Gastroesophageal sphincter (tissue), 4 donors: ENCODE results near the gene REG3A. TPM values are rescaled to one million over a fixed set of nuclear protein-coding genes. Genes with fewer than 3 reads are reported as not detected.

ENCODE experiments used
- ATAC-seq: fragments of 150-250 bp; one replicate; pipeline ENCODE4 v1.9.1; 2016; ENCODE audit warnings: mild to moderate bottlenecking, moderate library complexity
- H3K27ac ChIP-seq, 4 donors: fragments of 200-600 bp; sonication (generic) in 3 of 4; 1 replicate in 3 of 4; 2 replicates in 1 of 4; pipeline ENCODE4 v1.5.1; 2016 to 2019
- H3K27me3 ChIP-seq: fragments of 200-600 bp; sonication (generic); one replicate; pipeline ENCODE4 v1.5.1; 2019
- H3K36me3 ChIP-seq, 2 donors: fragments of 200-600 bp; sonication (generic); one replicate each; pipeline ENCODE4 v1.5.1; 2019; ENCODE audit warnings: control low read depth in 1 of 2
- H3K4me1 ChIP-seq, 3 donors: fragments of 200-600 bp; sonication (generic); 1 replicate in 2 of 3; 2 replicates in 1 of 3; pipeline ENCODE4 v1.5.1; 2016 to 2019; ENCODE audit warnings: control low read depth in 2 of 3
- H3K4me3 ChIP-seq, 2 donors: fragments of 200-600 bp; sonication (generic); one replicate each; pipeline ENCODE4 v1.5.1; 2019; ENCODE audit warnings: mild to moderate bottlenecking in 1 of 2, moderate library complexity in 1 of 2
- H3K9me3 ChIP-seq, 3 donors: fragments of 200-600 bp; sonication (generic); one replicate each; pipeline ENCODE4 v1.5.1; 2017 to 2019; ENCODE audit warnings: control low read depth in 2 of 3
- CTCF ChIP-seq, 4 experiments: fragments of 200-600 bp in 2 of 4; fragments of 450-650 bp in 2 of 4; sonication (generic) in 1 of 4; IDR thresholded peaks; one replicate each; pipeline ENCODE4 v1.5.1; 2017 to 2019; ENCODE audit warnings: antibody characterized with exemption in 4 of 4, mild to moderate bottlenecking in 2 of 4, moderate library complexity in 2 of 4
- EP300 ChIP-seq: sonication (generic); formaldehyde crosslinking; IDR thresholded peaks from one replicate; pipeline ENCODE4 v1.6.1; 2017; ENCODE audit warnings: antibody characterized with exemption, mild to moderate bottlenecking
- POLR2A ChIP-seq, 2 donors: fragments of 450-650 bp; IDR thresholded peaks; one replicate each; pipeline ENCODE4 v1.6.1; 2017; ENCODE audit warnings: antibody characterized with exemption in 2 of 2, mild to moderate bottlenecking in 2 of 2, moderate library complexity in 1 of 2
- POLR2AphosphoS5 ChIP-seq: sonication (generic); formaldehyde crosslinking; IDR thresholded peaks from one replicate; pipeline ENCODE4 v1.6.1; 2017; ENCODE audit warnings: antibody characterized with exemption
- WGBS, 2 donors: methylation state at CpG; one replicate each; pipeline ENCODE4 v1.1.5; 2018; ENCODE audit warnings: low coverage in 1 of 2; 5-methylcytosine and 5-hydroxymethylcytosine counted together
- total RNA-seq, 4 donors: library from RNA; depleted of rRNA; stranded (reverse); fragments of >200 nt; gene quantifications; one replicate each; pipeline ENCODE4 v1.1.0, GENCODE V29; 2016

REG3A gene
- total RNA-seq, 4 donors from 2014 or later, result not detected

DNA sequence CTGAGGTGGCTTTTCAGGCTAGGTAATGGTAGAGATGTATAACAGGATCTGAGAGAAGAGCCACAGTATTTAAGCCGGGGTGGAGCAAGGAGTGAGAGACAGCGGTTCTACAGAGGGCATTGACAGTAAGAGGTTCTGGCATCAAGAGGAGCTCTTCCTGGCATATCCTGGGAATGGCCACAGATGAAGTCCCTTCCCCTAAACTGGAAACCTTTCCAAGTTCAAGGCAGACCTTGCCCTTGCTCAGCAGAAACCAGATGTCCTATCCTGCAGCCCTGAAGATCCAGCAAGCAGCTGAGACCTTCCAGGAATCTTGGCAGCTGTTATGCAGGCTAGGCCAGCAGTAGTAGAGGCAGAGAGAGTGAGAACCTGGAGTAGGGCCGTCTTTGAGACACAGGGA, 21.2 kb downstream of the REG3A start:
- Histone ChIP-seq H3K4me3 (no peak overlapping the region), H3K27me3 (no peaks in the 10 kb centered on the region), H3K9me3 (no peaks in the 10 kb centered on the region), H3K27ac (no peak overlapping the region), H3K36me3 (no peaks in the 10 kb centered on the region), H3K4me1 (no peaks in the 10 kb centered on the region)
- 79 to 83% methylated on average over 2 of the region's 3 CpGs for WGBS, 2 donors
- ATAC-seq, result no peak
- no peak for TF ChIP-seq CTCF (IDR thresholded peaks at IDR 0.05)
- TF ChIP-seq POLR2AphosphoS5, result no peak
- no peak for TF ChIP-seq POLR2A (IDR thresholded peaks at IDR 0.05)
- TF ChIP-seq EP300, result no peak

- no peak overlapping the region for H3K27ac ChIP-seq
- 79 to 83% methylated on average over 4 of the region's 4 CpGs for WGBS, 2 donors
- no peaks in the 10 kb centered on the region for H3K4me1 ChIP-seq
- TF ChIP-seq POLR2AphosphoS5 (no peak), CTCF (IDR thresholded peaks at IDR 0.05) (no peak), POLR2A (IDR thresholded peaks at IDR 0.05) (no peak), EP300 (no peak)
- H3K36me3 ChIP-seq, result no peaks in the 10 kb centered on the region
- no peaks in the 10 kb centered on the region for H3K27me3 ChIP-seq
- no peak overlapping the region for H3K4me3 ChIP-seq
- H3K9me3 ChIP-seq, result no peaks in the 10 kb centered on the region
- ATAC-seq, result no peak
Observed at GRCh38 chr2:79131687-79132086, 27.9 kb downstream of the REG3A start.

DNA sequence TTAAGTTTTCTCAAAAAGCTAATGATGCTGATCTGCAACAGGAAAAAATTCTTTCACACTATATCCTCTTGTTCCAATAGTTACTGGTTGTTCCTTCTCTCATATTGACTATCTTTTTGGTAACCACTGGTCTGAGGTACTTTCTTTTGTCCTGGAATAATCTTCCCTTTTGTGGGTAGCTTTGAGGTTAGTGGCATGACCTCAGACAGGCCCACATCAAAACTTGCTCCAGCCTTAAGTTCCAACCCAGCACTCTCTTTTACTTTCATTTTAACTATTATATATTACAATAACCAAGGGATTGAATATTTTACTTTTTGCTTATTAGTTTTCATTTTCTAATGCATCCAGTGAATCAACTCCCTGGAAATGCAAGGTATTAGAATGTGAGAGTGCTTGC, 29.7 kb downstream of the REG3A start:
- ATAC-seq, result no peak
- Histone ChIP-seq H3K36me3 (no peaks in the 10 kb centered on the region), H3K4me1 (no peaks in the 10 kb centered on the region), H3K9me3 (no peaks in the 10 kb centered on the region), H3K27ac (no peak overlapping the region), H3K4me3 (no peak overlapping the region), H3K27me3 (no peaks in the 10 kb centered on the region)
- TF ChIP-seq POLR2AphosphoS5 (no peak), EP300 (no peak), POLR2A (IDR thresholded peaks at IDR 0.05) (no peak), CTCF (IDR thresholded peaks at IDR 0.05) (no peak)

DNA sequence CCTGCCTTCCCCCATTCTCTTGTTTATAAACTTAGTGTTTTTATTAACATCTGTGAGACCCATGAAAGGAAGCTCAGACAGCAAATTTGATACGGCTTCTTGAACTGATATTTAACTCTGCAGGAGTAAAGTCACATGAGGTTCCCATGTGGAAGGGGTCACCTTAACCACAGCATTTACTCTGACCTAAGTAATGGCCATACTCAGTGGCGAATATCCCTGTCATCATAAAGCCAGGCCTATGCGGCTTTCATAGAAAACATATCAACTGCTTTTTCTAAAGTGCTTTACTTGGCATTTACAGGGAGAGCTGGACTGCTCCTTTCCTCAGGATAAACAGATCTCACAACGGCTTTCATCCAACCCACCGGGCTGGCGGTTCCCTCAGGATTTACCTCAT, 30.3 kb downstream of the REG3A start:
- no peaks in the 10 kb centered on the region for H3K4me1 ChIP-seq
- ATAC-seq, result no peak
- H3K27me3 ChIP-seq, result no peaks in the 10 kb centered on the region
- H3K9me3 ChIP-seq, result no peaks in the 10 kb centered on the region
- no peak overlapping the region for H3K4me3 ChIP-seq
- no peak overlapping the region for H3K27ac ChIP-seq
- 55 to 68% methylated on average over 3 to 6 of the region's 6 CpGs for WGBS, 2 donors
- TF ChIP-seq POLR2AphosphoS5 (no peak), POLR2A (IDR thresholded peaks at IDR 0.05) (no peak)
- H3K36me3 ChIP-seq, result no peaks in the 10 kb centered on the region

- Histone ChIP-seq H3K9me3 (no peaks in the 10 kb centered on the region), H3K36me3 (no peaks in the 10 kb centered on the region), H3K4me1 (no peaks in the 10 kb centered on the region), H3K27ac (no peak overlapping the region), H3K27me3 (no peaks in the 10 kb centered on the region), H3K4me3 (no peak overlapping the region)
- no peak for TF ChIP-seq EP300
- no peak for TF ChIP-seq POLR2AphosphoS5
- TF ChIP-seq CTCF (IDR thresholded peaks at IDR 0.05), result no peak
- TF ChIP-seq POLR2A (IDR thresholded peaks at IDR 0.05), result no peak
- WGBS, 2 donors, result 74 to 84% methylated on average over 3 of the region's 3 CpGs
- no peak for ATAC-seq
Observed at GRCh38 chr2:79128406-79128805, 31.1 kb downstream of the REG3A start.

- WGBS, 2 donors, result 88 to 93% methylated on average over 3 of the region's 3 CpGs
- ATAC-seq, result no peak
- Histone ChIP-seq H3K4me3 (no peak overlapping the region), H3K27me3 (no peaks in the 10 kb centered on the region), H3K4me1 (no peaks in the 10 kb centered on the region), H3K36me3 (no peaks in the 10 kb centered on the region), H3K27ac (no peak overlapping the region), H3K9me3 (no peaks in the 10 kb centered on the region)
- TF ChIP-seq CTCF (IDR thresholded peaks at IDR 0.05) (no peak), POLR2A (IDR thresholded peaks at IDR 0.05) (no peak), POLR2AphosphoS5 (no peak), EP300 (no peak)
Observed at GRCh38 chr2:79125721-79125985, 33.9 kb downstream of the REG3A start.
